ENCODE results near the gene STK11. TPM values are rescaled to one million over a fixed set of nuclear protein-coding genes. Genes with fewer than 3 reads are reported as not detected.

The STK11 gene
- total RNA-seq, 4 donors from 2014 or later, result 56.8 to 80.7 (median 60.9) TPM

- Histone ChIP-seq H3K27ac (peak overlapping the region in 2 of 4 donors; percentile 31 to 58), H3K4me1 (peaks cover 0 to 75% (median 29%) of the 10 kb centered on the region in 3 donors), H3K27me3 (no peaks in the 10 kb centered on the region), H3K9me3 (no peaks in the 10 kb centered on the region), H3K4me3 (no peak overlapping the region), H3K36me3 (peaks cover 0 to 66% of the 10 kb centered on the region in 2 donors)
- TF ChIP-seq, protein P1, sequence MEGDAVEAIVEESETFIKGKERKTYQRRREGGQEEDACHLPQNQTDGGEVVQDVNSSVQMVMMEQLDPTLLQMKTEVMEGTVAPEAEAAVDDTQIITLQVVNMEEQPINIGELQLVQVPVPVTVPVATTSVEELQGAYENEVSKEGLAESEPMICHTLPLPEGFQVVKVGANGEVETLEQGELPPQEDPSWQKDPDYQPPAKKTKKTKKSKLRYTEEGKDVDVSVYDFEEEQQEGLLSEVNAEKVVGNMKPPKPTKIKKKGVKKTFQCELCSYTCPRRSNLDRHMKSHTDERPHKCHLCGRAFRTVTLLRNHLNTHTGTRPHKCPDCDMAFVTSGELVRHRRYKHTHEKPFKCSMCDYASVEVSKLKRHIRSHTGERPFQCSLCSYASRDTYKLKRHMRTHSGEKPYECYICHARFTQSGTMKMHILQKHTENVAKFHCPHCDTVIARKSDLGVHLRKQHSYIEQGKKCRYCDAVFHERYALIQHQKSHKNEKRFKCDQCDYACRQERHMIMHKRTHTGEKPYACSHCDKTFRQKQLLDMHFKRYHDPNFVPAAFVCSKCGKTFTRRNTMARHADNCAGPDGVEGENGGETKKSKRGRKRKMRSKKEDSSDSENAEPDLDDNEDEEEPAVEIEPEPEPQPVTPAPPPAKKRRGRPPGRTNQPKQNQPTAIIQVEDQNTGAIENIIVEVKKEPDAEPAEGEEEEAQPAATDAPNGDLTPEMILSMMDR (IDR thresholded peaks at IDR 0.05), result peak in 3 of 4 experiments; percentile 58 to 76 (median 68)
- no peak for TF ChIP-seq POLR2A (IDR thresholded peaks at IDR 0.05)
- WGBS, 2 donors (ENCODE audit: low coverage in 1 of 2), result 62% methylated on average over 3 of the region's 38 CpGs; no CpG with 5 or more reads in 1 of the 2 donors
- peak; percentile 68 for ATAC-seq
These were observed 15.7 kb downstream of the STK11 start for GRCh38 chr19:1220976-1221903.

DNA sequence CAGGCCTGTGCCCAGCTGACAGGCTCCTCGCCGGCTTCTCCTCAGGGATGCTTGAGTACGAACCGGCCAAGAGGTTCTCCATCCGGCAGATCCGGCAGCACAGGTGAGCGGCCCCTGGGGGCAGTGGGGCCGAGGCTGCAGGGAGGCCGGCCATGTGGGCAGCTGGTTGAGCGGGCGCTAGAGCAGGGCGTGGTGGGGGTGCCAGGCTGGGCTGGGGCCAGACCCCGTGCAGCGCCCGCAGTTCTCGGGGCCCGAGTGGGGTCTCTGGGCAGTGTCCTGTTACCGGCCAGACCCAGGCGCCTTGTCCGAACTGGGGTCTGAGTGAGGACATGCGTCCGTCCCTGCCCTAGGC is 16.3 kb downstream of the STK11 start:
- H3K27ac ChIP-seq, result peak overlapping the region in 2 of 4 donors; percentile 31 to 58

GRCh38 chr19:1222394-1222793 is 16.8 kb downstream of the STK11 start:
- ATAC-seq, result no peak
- Histone ChIP-seq H3K4me1 (peaks cover 0 to 64% (median 18%) of the 10 kb centered on the region in 3 donors), H3K4me3 (no peak overlapping the region), H3K36me3 (peaks cover 0 to 78% of the 10 kb centered on the region in 2 donors), H3K27me3 (no peaks in the 10 kb centered on the region), H3K9me3 (no peaks in the 10 kb centered on the region), H3K27ac (peak overlapping the region in 1 of 4 donors; percentile 58)
- no CpG with 5 or more reads among the region's 14 CpGs for whole genome bisulfite sequencing, 2 donors (ENCODE audit: low coverage in 1 of 2)
- TF ChIP-seq POLR2AphosphoS5 (IDR thresholded peaks at IDR 0.05) (no peak), POLR2A (IDR thresholded peaks at IDR 0.05) (no peak), EP300 (IDR thresholded peaks at IDR 0.05) (no peak)
- TF ChIP-seq, protein P1 (IDR thresholded peaks at IDR 0.05), result no peak

More for the DNA sequence above, 16.3 kb downstream of the STK11 start:
- Histone ChIP-seq H3K9me3 (no peaks in the 10 kb centered on the region), H3K4me1 (peaks cover 0 to 69% (median 23%) of the 10 kb centered on the region in 3 donors), H3K36me3 (peaks cover 0 to 73% of the 10 kb centered on the region in 2 donors), H3K4me3 (no peak overlapping the region), H3K27me3 (no peaks in the 10 kb centered on the region)
- no CpG with 5 or more reads among the region's 22 CpGs for WGBS, 2 donors (ENCODE audit: low coverage in 1 of 2)
- no peak for TF ChIP-seq POLR2AphosphoS5 (IDR thresholded peaks at IDR 0.05)
- TF ChIP-seq, protein P1 (IDR thresholded peaks at IDR 0.05), result no peak
- TF ChIP-seq POLR2A (IDR thresholded peaks at IDR 0.05), result no peak
- no peak for TF ChIP-seq EP300 (IDR thresholded peaks at IDR 0.05)
- ATAC-seq, result no peak

- Histone ChIP-seq H3K9me3 (no peaks in the 10 kb centered on the region), H3K27me3 (no peaks in the 10 kb centered on the region), H3K4me1 (peaks cover 0 to 55% (median 13%) of the 10 kb centered on the region in 3 donors), H3K4me3 (no peak overlapping the region), H3K27ac (no peak overlapping the region), H3K36me3 (peaks cover 0 to 86% of the 10 kb centered on the region in 2 donors)
- 20% methylated on average over 1 of the region's 48 CpGs; no CpG with 5 or more reads in 1 of the 2 donors for WGBS, 2 donors (ENCODE audit: low coverage in 1 of 2)
- no peak for ATAC-seq
- TF ChIP-seq EP300 (IDR thresholded peaks at IDR 0.05), result no peak
- TF ChIP-seq, protein P1 (IDR thresholded peaks at IDR 0.05), result peak in 3 of 4 experiments; percentile 32 to 45 (median 34)
These were observed 17.7 kb downstream of the STK11 start for GRCh38 chr19:1223018-1223855.

Measured in gastroesophageal sphincter (tissue), 4 donors.